ENCODE results near the gene DGCR6.

GRCh38 chr22:18925368-18926064 is 19.4 kb downstream of the DGCR6 start:
- TF ChIP-seq CTCF (optimal IDR thresholded peaks at IDR 0.05 in 1 of 3, IDR thresholded peaks at IDR 0.05 in 1 of 3, conservative IDR thresholded peaks at IDR 0.05 in 1 of 3; ENCODE audit: extremely low read depth in 1 of 3, insufficient read depth in 2 of 3, low read length in 3 of 3) = no peak
- TF ChIP-seq EZH2 (IDR thresholded peaks at IDR 0.05; ENCODE audit: low read length) = no peak
